Measurements from ENCODE around the gene DLG2.

DNA sequence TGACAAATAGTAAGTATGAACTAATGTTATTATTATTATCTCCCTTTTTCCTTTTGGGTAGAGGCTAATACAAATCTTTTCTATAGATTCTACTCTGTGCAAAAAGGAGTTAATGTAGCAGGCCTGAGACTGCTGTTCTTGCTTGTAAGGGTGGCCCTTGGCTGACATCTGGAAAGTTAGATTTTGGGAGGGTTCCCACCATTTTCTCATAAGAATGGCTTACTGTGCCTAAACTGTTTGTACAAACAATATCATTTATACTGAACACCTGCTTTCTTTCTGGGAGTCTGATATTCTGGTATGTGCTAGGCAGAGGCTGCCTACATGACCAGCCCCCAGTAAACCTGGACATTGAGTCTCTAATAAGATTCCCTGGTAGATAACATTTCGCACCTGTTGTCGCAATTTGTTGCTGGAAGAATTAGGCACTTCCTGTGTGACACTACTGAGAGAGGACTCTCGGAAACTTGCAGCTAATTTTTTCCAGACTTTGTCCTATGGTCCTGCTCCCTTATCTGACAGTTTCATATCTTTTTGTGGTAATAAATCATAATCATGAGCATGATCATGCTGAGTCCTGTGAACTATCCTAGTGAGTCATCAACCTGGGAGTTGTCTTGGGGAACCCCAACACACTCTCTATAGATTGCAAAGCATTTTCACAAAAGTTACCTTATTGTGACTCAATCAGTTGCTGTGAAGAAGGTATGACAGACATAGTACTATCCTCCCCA is 2083.3 kb downstream of the DLG2 start:
- TF ChIP-seq RAD21 (IDR thresholded peaks at IDR 0.05; ENCODE audit: low read depth) (no peak), EGR1 (IDR thresholded peaks at IDR 0.05) (no peak), CEBPB (IDR thresholded peaks at IDR 0.05) (no peak), EP300 (IDR thresholded peaks at IDR 0.05; ENCODE audit: borderline replicate concordance) (no peak), NFIC (IDR thresholded peaks at IDR 0.05) (no peak)
- TF ChIP-seq, protein P1, sequence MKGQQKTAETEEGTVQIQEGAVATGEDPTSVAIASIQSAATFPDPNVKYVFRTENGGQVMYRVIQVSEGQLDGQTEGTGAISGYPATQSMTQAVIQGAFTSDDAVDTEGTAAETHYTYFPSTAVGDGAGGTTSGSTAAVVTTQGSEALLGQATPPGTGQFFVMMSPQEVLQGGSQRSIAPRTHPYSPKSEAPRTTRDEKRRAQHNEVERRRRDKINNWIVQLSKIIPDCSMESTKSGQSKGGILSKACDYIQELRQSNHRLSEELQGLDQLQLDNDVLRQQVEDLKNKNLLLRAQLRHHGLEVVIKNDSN (IDR thresholded peaks at IDR 0.05), result no peak
- TF ChIP-seq, protein P2, sequence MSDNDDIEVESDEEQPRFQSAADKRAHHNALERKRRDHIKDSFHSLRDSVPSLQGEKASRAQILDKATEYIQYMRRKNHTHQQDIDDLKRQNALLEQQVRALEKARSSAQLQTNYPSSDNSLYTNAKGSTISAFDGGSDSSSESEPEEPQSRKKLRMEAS (IDR thresholded peaks at IDR 0.05), result no peak
